ENCODE results near the gene ATRX. TPM values are rescaled to one million over a fixed set of nuclear protein-coding genes. Genes with fewer than 3 reads are reported as not detected.
"Not testable (repeated sequence)": the region's sequence is repeated elsewhere in the genome, so short reads cannot be mapped to it uniquely, and the experiment has no call there.

The ATRX gene, protein sequence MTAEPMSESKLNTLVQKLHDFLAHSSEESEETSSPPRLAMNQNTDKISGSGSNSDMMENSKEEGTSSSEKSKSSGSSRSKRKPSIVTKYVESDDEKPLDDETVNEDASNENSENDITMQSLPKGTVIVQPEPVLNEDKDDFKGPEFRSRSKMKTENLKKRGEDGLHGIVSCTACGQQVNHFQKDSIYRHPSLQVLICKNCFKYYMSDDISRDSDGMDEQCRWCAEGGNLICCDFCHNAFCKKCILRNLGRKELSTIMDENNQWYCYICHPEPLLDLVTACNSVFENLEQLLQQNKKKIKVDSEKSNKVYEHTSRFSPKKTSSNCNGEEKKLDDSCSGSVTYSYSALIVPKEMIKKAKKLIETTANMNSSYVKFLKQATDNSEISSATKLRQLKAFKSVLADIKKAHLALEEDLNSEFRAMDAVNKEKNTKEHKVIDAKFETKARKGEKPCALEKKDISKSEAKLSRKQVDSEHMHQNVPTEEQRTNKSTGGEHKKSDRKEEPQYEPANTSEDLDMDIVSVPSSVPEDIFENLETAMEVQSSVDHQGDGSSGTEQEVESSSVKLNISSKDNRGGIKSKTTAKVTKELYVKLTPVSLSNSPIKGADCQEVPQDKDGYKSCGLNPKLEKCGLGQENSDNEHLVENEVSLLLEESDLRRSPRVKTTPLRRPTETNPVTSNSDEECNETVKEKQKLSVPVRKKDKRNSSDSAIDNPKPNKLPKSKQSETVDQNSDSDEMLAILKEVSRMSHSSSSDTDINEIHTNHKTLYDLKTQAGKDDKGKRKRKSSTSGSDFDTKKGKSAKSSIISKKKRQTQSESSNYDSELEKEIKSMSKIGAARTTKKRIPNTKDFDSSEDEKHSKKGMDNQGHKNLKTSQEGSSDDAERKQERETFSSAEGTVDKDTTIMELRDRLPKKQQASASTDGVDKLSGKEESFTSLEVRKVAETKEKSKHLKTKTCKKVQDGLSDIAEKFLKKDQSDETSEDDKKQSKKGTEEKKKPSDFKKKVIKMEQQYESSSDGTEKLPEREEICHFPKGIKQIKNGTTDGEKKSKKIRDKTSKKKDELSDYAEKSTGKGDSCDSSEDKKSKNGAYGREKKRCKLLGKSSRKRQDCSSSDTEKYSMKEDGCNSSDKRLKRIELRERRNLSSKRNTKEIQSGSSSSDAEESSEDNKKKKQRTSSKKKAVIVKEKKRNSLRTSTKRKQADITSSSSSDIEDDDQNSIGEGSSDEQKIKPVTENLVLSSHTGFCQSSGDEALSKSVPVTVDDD (N-terminal part only)
- 79.0 and 80.3 TPM in 2 replicates for total RNA-seq

DNA sequence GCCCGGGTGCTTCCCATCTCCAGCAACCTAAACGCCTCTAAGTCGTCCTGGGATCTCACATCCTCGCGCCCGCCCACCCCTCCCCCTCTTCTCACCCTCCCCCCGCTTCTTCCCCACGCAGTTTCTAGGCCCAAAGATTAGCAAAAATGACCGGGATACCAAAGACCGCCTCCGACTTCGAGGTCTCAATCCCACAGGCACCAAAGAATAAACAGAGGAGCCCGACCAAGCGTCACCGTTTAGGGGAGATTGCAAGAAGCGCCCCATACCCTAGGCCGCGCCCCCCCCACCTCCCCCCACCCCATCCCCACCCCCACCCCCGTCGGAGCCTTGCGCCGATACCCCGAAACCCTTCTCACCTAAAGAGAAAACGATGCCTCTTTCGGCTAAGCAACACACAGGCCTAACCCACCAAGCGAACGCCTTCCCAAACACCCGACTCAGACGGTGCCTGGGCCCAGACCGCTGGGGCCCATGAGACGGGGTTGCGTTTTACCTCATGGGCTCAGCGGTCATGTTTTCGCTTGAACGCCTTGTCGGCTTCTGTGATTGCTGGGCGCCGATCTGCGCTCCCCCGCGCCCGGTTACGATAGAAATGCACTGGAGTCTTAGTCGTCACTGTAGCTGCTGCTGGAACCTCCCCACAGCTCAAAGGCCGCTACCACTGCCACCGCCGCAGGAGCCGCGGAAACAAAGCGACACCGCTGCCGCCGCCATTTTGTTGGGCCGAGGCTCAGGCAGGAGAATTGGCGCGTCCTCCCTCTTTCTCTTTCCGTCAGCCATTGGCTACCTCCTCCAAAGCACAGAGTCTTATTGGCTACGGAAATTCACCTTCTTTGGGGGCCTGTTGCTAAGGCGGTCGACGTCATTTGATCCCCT, at the start of gene ATRX:
Gene ATRX, minus strand, starts transcription at position 731 of the 879 bp plus-strand sequence. Its CDS starts 215 bp downstream, at position 516.
- peaks cover 22% of the 10 kb centered on the region for H4K20me1 ChIP-seq (ENCODE audit: insufficient read depth, low read length)
- peaks cover 9% of the 10 kb centered on the region for H3K4me1 ChIP-seq (ENCODE audit: insufficient read depth, low read length)
- H3K79me2 ChIP-seq (ENCODE audit: insufficient read depth, low read length) = peaks cover 55% of the 10 kb centered on the region
- peak within 1 kb of the TSS; percentile 86 for H3K4me3 ChIP-seq (ENCODE audit: insufficient read depth, low read length)
- peak; percentile 95 for DNase-seq (ENCODE audit: insufficient read length, low spot score, missing footprints)
- H2AFZ ChIP-seq (ENCODE audit: low read length) = peak within 1 kb of the TSS; percentile 96
- no peaks in the 10 kb centered on the region for H3K36me3 ChIP-seq (ENCODE audit: insufficient read depth, low read length)
- H3K4me2 ChIP-seq (ENCODE audit: insufficient read depth, low read length) = peak within 1 kb of the TSS; percentile 83
- no peaks in the 10 kb centered on the region for H3K27me3 ChIP-seq (ENCODE audit: insufficient read depth, low read length)
- H3K27ac ChIP-seq (ENCODE audit: low read depth, low read length) = peak within 1 kb of the TSS; percentile 89
- H3K9me3 ChIP-seq (ENCODE audit: low read depth, low read length) = no peaks in the 10 kb centered on the region
- TF ChIP-seq, protein P1, sequence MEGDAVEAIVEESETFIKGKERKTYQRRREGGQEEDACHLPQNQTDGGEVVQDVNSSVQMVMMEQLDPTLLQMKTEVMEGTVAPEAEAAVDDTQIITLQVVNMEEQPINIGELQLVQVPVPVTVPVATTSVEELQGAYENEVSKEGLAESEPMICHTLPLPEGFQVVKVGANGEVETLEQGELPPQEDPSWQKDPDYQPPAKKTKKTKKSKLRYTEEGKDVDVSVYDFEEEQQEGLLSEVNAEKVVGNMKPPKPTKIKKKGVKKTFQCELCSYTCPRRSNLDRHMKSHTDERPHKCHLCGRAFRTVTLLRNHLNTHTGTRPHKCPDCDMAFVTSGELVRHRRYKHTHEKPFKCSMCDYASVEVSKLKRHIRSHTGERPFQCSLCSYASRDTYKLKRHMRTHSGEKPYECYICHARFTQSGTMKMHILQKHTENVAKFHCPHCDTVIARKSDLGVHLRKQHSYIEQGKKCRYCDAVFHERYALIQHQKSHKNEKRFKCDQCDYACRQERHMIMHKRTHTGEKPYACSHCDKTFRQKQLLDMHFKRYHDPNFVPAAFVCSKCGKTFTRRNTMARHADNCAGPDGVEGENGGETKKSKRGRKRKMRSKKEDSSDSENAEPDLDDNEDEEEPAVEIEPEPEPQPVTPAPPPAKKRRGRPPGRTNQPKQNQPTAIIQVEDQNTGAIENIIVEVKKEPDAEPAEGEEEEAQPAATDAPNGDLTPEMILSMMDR (IDR thresholded peaks at IDR 0.05; ENCODE audit: extremely low read depth, low read depth, low read length) = no peak

DNA sequence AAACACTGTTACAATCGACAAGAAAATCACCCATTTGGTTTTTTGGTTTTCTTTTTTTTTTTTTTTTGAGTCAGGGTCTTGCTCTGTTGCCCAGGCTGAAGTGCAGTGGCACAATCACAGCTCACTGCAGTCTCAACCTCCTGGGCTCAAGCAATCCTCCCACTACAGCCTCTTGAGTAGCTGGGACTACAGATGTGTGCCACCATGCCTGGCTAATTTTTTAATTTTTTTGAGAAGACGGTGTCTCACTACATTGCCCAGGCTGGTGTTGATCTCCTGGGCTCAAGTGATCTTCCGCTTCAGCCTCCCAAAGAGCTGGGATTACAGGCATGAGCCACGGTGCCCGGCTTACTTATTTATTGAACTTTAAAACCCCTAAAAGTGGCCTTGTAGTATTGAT, 45.5 kb upstream of the ATRX start:
- not testable (repeated sequence) for DNase-seq (ENCODE audit: insufficient read length, low spot score, missing footprints); H3K36me3 ChIP-seq (ENCODE audit: insufficient read depth, low read length); H3K4me3 ChIP-seq (ENCODE audit: insufficient read depth, low read length); H2AFZ ChIP-seq (ENCODE audit: low read length); H3K9me3 ChIP-seq (ENCODE audit: low read depth, low read length); H3K4me2 ChIP-seq (ENCODE audit: insufficient read depth, low read length); H4K20me1 ChIP-seq (ENCODE audit: insufficient read depth, low read length); H3K27me3 ChIP-seq (ENCODE audit: insufficient read depth, low read length); H3K4me1 ChIP-seq (ENCODE audit: insufficient read depth, low read length); H3K27ac ChIP-seq (ENCODE audit: low read depth, low read length); H3K79me2 ChIP-seq (ENCODE audit: insufficient read depth, low read length)

DNA sequence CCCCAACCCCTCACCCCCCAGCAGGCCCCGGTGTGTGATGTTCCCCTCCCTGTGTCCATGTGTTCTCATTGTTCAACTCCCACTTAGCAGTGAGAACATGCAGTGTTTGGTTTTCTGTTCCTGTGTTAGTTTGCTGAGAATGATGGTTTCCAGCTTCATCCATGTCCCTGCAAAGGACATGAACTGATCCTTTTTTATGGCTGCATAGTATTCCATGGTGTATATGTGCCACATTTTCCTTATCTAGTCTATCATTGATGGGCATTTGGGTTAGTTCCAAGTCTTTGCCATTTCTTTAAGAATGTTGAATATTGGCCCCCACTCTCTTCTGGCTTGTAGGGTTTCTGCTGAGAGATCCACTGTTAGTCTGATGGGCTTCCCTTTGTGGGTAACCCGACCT, 36.0 kb upstream of the ATRX start:
- not testable (repeated sequence) for H2AFZ ChIP-seq (ENCODE audit: low read length); H3K79me2 ChIP-seq (ENCODE audit: insufficient read depth, low read length); H3K4me1 ChIP-seq (ENCODE audit: insufficient read depth, low read length); H3K9me3 ChIP-seq (ENCODE audit: low read depth, low read length); H3K4me3 ChIP-seq (ENCODE audit: insufficient read depth, low read length); H3K27me3 ChIP-seq (ENCODE audit: insufficient read depth, low read length); H3K27ac ChIP-seq (ENCODE audit: low read depth, low read length); H3K4me2 ChIP-seq (ENCODE audit: insufficient read depth, low read length); H3K36me3 ChIP-seq (ENCODE audit: insufficient read depth, low read length); H4K20me1 ChIP-seq (ENCODE audit: insufficient read depth, low read length); DNase-seq (ENCODE audit: insufficient read length, low spot score, missing footprints)

DNA sequence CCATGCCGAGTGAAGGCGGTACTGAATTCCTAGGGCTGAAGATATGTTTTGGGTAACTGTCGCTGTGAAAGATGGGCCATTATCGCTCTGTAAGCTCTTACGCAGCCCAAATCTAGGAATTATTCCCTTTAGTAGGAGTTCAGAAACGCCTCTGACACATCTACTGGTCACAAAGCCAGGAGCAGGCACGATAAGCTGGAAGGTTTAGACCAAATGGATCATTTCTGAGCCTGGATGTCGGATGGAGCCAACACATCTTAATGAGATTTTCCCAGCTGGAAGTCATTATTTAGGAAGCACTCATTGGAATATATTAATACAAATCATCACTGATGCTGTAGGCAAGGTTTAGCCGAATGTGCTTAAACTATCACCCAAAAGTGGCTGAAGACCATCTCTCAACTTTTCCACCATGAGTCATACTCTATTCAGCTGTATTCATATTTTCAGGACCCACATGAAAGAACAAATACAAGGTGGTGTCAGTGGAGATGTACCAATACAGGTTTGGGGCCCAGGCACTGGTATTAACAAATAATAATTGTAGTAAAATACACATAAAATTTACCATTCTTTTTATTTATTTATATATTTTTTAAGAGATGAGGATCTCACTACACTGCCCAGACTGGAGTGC, 34.2 kb upstream of the ATRX start:
- Histone ChIP-seq H3K9me3 (ENCODE audit: low read depth, low read length) (no peaks in the 10 kb centered on the region), H3K4me2 (ENCODE audit: insufficient read depth, low read length) (no peak overlapping the region), H3K27me3 (ENCODE audit: insufficient read depth, low read length) (no peaks in the 10 kb centered on the region), H3K4me1 (ENCODE audit: insufficient read depth, low read length) (no peaks in the 10 kb centered on the region), H3K4me3 (ENCODE audit: insufficient read depth, low read length) (no peak overlapping the region), H3K27ac (ENCODE audit: low read depth, low read length) (no peak overlapping the region), H4K20me1 (ENCODE audit: insufficient read depth, low read length) (no peaks in the 10 kb centered on the region), H2AFZ (ENCODE audit: low read length) (no peak overlapping the region), H3K36me3 (ENCODE audit: insufficient read depth, low read length) (no peaks in the 10 kb centered on the region), H3K79me2 (ENCODE audit: insufficient read depth, low read length) (no peaks in the 10 kb centered on the region)
- TF ChIP-seq, protein P1 (IDR thresholded peaks at IDR 0.05; ENCODE audit: extremely low read depth, low read depth, low read length) = no peak
- no peak for DNase-seq (ENCODE audit: insufficient read length, low spot score, missing footprints)
